Activated T-helper 2 cell treated with anti-CD3 and anti-CD28 coated beads, Interferon-gamma antibody, Interleukin-2, Interleukin-4, amounts not matched to agents 10 μg/mL and 5 μg/mL and 100 μg/mL, durations not matched to agents 14 hours and 24 hours and 36 hours (primary cell): Measurements from ENCODE around the gene QKI. TPM values are rescaled to one million over a fixed set of nuclear protein-coding genes. Genes with fewer than 3 reads are reported as not detected.

ENCODE experiments used
- DNase-seq: peaks from one replicate; pipeline ENCODE4 v3.0.0; 2021; ENCODE audit warnings: low spot score
- H3K27ac Mint-ChIP-seq: one replicate; pipeline ENCODE4 v1.8.0; 2021; ENCODE audit warnings: mixed read lengths
- H3K27me3 Mint-ChIP-seq: one replicate; pipeline ENCODE4 v1.8.0; 2021; ENCODE audit warnings: low read depth, mixed read lengths
- H3K36me3 Mint-ChIP-seq: one replicate; pipeline ENCODE4 v1.8.0; 2021; ENCODE audit warnings: low read depth, mixed read lengths
- H3K4me1 Mint-ChIP-seq: one replicate; pipeline ENCODE4 v1.8.0; 2021; ENCODE audit warnings: low read depth, mixed read lengths
- H3K4me3 Mint-ChIP-seq: one replicate; pipeline ENCODE4 v1.8.0; 2021; ENCODE audit warnings: low read depth, mild to moderate bottlenecking, moderate library complexity, mixed read lengths
- H3K9me3 Mint-ChIP-seq: one replicate; pipeline ENCODE4 v1.8.0; 2021; ENCODE audit warnings: mixed read lengths
- intact Hi-C: fragments of 100-400 bp; cut with micrococcal nuclease; formaldehyde crosslinking; loops from one replicate; pipeline ENCODE4 v1.15.1; 2023
- total RNA-seq: library from RNA; stranded (reverse); gene quantifications from 2 replicates; pipeline ENCODE4 v1.2.3, GENCODE V29; 2022

QKI gene
- total RNA-seq, 1 donor from 2014 or later: 65.1 TPM

DNA sequence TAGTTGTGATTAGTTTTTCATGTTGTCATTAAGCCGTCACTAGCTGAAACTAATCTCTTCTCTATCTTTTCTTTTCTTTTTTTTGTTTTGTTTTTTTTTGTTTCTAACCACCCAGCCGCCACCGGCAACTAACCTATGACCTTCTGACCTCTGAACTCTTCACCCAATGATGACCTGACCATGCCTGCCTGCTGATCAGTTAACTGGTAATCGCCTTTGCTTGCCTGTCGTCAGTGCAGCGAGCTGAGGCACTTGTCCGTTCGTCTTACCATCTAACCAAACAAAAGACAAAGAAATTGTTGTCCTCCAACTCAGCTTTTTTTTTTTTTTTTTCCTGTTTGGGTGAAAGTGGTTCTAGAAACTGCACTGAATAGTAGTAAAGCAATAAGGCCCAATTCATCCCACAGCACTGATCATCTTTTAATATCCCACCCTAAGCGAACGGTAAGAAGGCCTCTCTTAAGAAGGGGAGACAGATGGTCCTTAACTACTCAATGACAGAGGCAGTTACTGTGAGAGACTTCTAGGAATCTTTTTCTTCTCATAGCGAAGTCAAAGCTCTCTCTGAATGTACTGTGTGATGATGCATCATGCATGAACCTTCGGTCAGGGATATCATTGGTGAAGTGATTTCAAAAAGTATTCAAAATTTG, 156.2 kb downstream of the QKI start:
- peaks cover 3% of the 10 kb centered on the region for H3K4me1 Mint-ChIP-seq
- intact Hi-C loops: no loop called here
- H3K9me3 Mint-ChIP-seq: no peaks in the 10 kb centered on the region
- H3K4me3 Mint-ChIP-seq: no peak overlapping the region
- no peak overlapping the region for H3K27ac Mint-ChIP-seq
- no peaks in the 10 kb centered on the region for H3K27me3 Mint-ChIP-seq
- H3K36me3 Mint-ChIP-seq: peaks cover 22% of the 10 kb centered on the region
- no peak for DNase-seq

DNA sequence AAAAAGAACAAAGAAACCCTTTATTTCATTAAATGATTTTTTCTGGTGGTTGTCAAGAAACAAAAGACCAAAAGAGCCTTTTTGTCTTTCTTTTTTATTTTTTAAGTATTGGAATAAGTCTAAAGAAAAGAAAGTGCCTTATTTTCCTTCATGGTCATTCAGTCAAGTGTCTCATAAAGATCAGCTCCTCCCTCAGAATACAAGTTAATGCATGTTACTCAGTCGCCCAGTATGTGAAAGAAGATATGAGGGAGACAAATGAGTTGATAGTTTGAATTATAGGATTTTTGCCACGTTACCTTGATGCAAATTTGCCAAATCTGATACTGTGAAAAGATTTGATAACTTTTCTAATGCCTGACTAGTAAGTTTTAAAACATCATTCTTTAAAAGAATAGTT, 157.2 kb downstream of the QKI start:
- Mint-ChIP-seq H3K36me3 (peaks cover 20% of the 10 kb centered on the region), H3K27ac (no peak overlapping the region), H3K27me3 (no peaks in the 10 kb centered on the region), H3K4me1 (peaks cover 3% of the 10 kb centered on the region), H3K9me3 (no peaks in the 10 kb centered on the region), H3K4me3 (no peak overlapping the region)
- no peak for DNase-seq
- intact Hi-C loops: no loop called here

GRCh38 chr6:163572612-163573011, 158.1 kb downstream of the QKI start:
- H3K27ac Mint-ChIP-seq: no peak overlapping the region
- peaks cover 20% of the 10 kb centered on the region for H3K36me3 Mint-ChIP-seq
- intact Hi-C loops: no loop called here
- no peaks in the 10 kb centered on the region for H3K27me3 Mint-ChIP-seq
- no peak for DNase-seq
- H3K9me3 Mint-ChIP-seq: no peaks in the 10 kb centered on the region
- H3K4me1 Mint-ChIP-seq: peaks cover 3% of the 10 kb centered on the region
- no peak overlapping the region for H3K4me3 Mint-ChIP-seq

GRCh38 chr6:163573503-163574179, 159.1 kb downstream of the QKI start:
- DNase-seq: no peak
- no peaks in the 10 kb centered on the region for H3K9me3 Mint-ChIP-seq
- H3K36me3 Mint-ChIP-seq: peaks cover 20% of the 10 kb centered on the region
- H3K27ac Mint-ChIP-seq: no peak overlapping the region
- intact Hi-C loops: no loop called here
- no peak overlapping the region for H3K4me3 Mint-ChIP-seq
- H3K4me1 Mint-ChIP-seq: peaks cover 3% of the 10 kb centered on the region
- H3K27me3 Mint-ChIP-seq: no peaks in the 10 kb centered on the region

DNA sequence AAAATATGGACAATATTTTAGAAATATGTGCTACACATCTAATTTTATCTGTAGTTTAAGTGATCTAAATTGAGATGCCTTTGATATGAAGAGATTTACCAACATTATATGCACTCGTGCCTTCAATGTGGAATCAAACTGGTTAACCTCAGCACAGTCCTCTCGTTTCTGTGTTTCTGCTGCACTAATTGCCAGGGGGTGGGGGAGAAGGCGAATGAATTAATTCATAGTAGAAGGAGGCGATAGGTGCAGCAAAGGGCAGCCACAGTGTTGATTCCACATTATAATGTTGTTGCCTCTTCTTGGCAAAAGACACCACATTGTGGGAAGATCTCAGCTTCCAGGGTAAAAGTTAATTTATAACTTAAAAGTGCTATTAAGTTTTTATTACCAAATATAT, 161.6 kb downstream of the QKI start:
- no peaks in the 10 kb centered on the region for H3K9me3 Mint-ChIP-seq
- H3K4me1 Mint-ChIP-seq: peaks cover 1% of the 10 kb centered on the region

DNA sequence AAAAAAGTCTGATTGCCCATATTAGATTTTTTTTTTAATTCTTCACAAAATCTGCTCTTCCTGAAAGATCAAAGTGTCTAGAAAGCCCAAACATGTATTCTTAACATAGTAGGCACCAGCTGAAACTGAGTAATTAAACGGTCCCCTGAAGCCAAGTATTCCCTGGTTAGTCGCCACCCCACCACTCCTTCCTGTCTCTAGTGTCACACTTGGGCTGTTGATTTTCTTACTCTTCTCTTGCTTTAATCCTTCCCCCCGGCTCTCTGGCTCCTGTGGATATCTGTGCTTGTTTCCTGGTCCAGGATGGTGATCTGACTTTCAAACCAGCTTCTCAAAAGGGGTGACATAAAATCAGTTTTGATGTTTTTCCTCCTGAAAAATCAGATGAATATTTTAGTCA, 162.9 kb downstream of the QKI start:
- H3K4me1 Mint-ChIP-seq: peaks cover under 1% of the 10 kb centered on the region
- H3K4me3 Mint-ChIP-seq: no peak overlapping the region
- DNase-seq: no peak
- H3K27me3 Mint-ChIP-seq: no peaks in the 10 kb centered on the region
- intact Hi-C loops: no loop called here
- peaks cover 5% of the 10 kb centered on the region for H3K36me3 Mint-ChIP-seq
- no peaks in the 10 kb centered on the region for H3K9me3 Mint-ChIP-seq
- H3K27ac Mint-ChIP-seq: no peak overlapping the region

More for the DNA sequence above, 161.6 kb downstream of the QKI start:
- no peak for DNase-seq
- Mint-ChIP-seq H3K36me3 (peaks cover 11% of the 10 kb centered on the region), H3K4me3 (no peak overlapping the region), H3K27ac (no peak overlapping the region), H3K27me3 (no peaks in the 10 kb centered on the region)
- intact Hi-C loops: no loop called here

GRCh38 chr6:163579111-163579879, 164.8 kb downstream of the QKI start:
- no peak for DNase-seq
- Mint-ChIP-seq H3K4me3 (no peak overlapping the region), H3K4me1 (no peaks in the 10 kb centered on the region), H3K9me3 (no peaks in the 10 kb centered on the region), H3K36me3 (no peaks in the 10 kb centered on the region), H3K27ac (no peak overlapping the region), H3K27me3 (no peaks in the 10 kb centered on the region)
- intact Hi-C loops: no loop called here

- Mint-ChIP-seq H3K27ac (no peak overlapping the region), H3K4me3 (no peak overlapping the region), H3K27me3 (no peaks in the 10 kb centered on the region), H3K9me3 (no peaks in the 10 kb centered on the region), H3K4me1 (no peaks in the 10 kb centered on the region), H3K36me3 (no peaks in the 10 kb centered on the region)
- no peak for DNase-seq
- intact Hi-C loops: no loop called here
These were observed 165.4 kb downstream of the QKI start for GRCh38 chr6:163579880-163580295.

DNA sequence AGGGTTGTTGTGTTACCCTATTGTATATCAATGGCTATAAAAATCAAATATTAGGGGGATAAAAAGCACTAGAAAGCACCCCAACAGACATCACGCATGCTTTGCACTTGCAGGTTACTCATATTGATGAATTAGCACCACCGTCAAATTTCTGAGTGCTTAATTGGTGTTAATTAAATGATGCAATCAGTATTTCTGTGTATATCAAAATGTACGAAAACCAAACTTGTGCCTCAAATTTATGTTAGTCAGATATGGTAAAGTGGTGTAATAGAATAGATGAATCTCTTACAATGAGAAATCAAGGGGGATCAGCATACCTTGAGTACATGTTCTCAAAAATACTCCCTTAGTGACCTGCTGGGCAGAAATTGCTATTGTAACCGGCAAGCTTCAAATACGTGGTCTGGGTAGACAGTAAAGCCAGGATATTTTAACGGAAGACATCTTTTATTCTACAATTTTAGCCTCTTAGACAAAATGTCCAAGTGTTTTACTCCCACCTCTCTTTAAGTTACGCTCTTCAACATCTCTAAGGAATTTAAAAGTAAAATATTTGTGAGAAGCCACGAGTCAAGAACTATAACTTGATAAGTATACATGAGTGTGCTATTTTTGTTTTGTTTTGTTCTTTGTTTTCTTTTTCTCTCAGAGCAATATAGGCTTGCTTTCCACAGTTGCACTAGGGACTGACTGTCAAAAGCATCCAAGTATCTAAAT, 166.0 kb downstream of the QKI start:
- no peak for DNase-seq
- H3K9me3 Mint-ChIP-seq: no peaks in the 10 kb centered on the region
- no peak overlapping the region for H3K4me3 Mint-ChIP-seq
- H3K4me1 Mint-ChIP-seq: no peaks in the 10 kb centered on the region
- H3K36me3 Mint-ChIP-seq: no peaks in the 10 kb centered on the region
- intact Hi-C loops: no loop called here
- no peak overlapping the region for H3K27ac Mint-ChIP-seq
- H3K27me3 Mint-ChIP-seq: no peaks in the 10 kb centered on the region

- H3K4me1 Mint-ChIP-seq: no peaks in the 10 kb centered on the region
- no peaks in the 10 kb centered on the region for H3K27me3 Mint-ChIP-seq
- H3K27ac Mint-ChIP-seq: no peak overlapping the region
- H3K36me3 Mint-ChIP-seq: no peaks in the 10 kb centered on the region
- intact Hi-C loops: no loop called here
- no peak for DNase-seq
- no peaks in the 10 kb centered on the region for H3K9me3 Mint-ChIP-seq
- H3K4me3 Mint-ChIP-seq: no peak overlapping the region
These were observed 169.0 kb downstream of the QKI start for GRCh38 chr6:163583558-163583957.

DNA sequence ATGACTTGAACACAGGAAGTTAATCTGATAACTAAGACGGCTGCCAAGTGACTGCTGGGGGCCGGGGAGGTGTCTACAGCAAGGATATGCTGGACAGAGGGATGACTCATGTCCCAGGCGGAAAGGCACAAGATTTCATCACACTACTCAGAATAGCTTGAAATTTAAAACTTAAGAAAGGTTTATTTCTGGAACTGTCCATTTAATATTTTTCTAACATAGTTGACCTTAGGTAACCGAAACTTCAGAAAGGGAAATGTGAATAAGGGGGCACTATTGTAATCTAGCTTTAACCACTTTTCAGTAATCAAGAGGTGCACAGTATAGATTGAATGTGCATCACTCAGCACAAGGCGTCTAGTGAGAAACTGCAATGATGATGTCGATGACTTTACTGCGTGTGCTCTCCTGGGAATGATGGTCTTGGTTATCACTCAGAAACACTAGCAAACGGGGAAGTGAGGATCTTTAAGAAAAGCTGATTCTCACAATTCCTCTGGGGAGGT, 171.5 kb downstream of the QKI start:
- no peaks in the 10 kb centered on the region for H3K4me1 Mint-ChIP-seq
- H3K4me3 Mint-ChIP-seq: no peak overlapping the region
- intact Hi-C loops: no loop called here
- peaks cover 7% of the 10 kb centered on the region for H3K9me3 Mint-ChIP-seq
- no peak overlapping the region for H3K27ac Mint-ChIP-seq
- no peaks in the 10 kb centered on the region for H3K36me3 Mint-ChIP-seq
- H3K27me3 Mint-ChIP-seq: no peaks in the 10 kb centered on the region
- DNase-seq: no peak

DNA sequence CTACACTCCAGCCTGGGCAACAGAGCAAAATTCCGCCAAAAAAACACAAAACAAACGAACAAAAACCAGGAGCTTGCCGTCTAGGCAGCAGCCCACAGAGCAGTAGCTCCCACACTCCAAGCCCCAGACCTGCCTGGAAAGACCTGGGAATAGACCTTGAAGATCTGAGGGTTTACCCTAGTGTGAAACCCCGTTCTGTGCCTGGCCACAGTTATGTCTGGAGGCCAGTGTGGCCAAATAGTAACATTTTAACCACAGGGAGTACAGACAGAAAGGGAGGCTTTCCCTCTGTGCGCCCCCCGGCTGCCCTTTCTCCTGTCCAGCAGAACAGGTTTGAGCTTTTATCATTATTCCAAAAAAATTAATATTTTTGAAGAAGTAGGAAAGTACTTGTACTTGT, 172.4 kb downstream of the QKI start:
- Mint-ChIP-seq H3K27me3 (no peaks in the 10 kb centered on the region), H3K4me3 (no peak overlapping the region), H3K27ac (no peak overlapping the region), H3K9me3 (peaks cover 12% of the 10 kb centered on the region), H3K4me1 (no peaks in the 10 kb centered on the region), H3K36me3 (no peaks in the 10 kb centered on the region)
- no peak for DNase-seq
- intact Hi-C loops: no loop called here
